Bronchial epithelial cell (primary cell): Measurements from ENCODE around the gene FOXF1. TPM values are rescaled to one million over a fixed set of nuclear protein-coding genes. Genes with fewer than 3 reads are reported as not detected.

Experiments
- DNase-seq: peaks from one replicate; pipeline ENCODE4 v3.0.0-alpha.2; 2010; ENCODE audit warnings: low read depth
- FAIRE-seq: peaks from 2 replicates; lab custom pipeline; 2011; peaks lifted over from hg19 to GRCh38; lab: Jason Lieb, UNC
- H3K27me3 ChIP-seq: 2 replicates; pipeline ENCODE4 v1.5.1; 2011; ENCODE audit warnings: low read length; ENCODE audit not compliant: control insufficient read depth, insufficient read depth
- H3K36me3 ChIP-seq: 2 replicates; pipeline ENCODE4 v1.5.1; 2011; ENCODE audit warnings: low read length; ENCODE audit not compliant: control insufficient read depth, insufficient read depth
- H3K4me3 ChIP-seq: 2 replicates; pipeline ENCODE4 v1.5.1; 2011; ENCODE audit warnings: mild to moderate bottlenecking, low read depth, low read length, control low read depth
- CTCF ChIP-seq: IDR thresholded peaks from 2 replicates; pipeline ENCODE4 v1.5.1; 2011; ENCODE audit warnings: mild to moderate bottlenecking, moderate library complexity, low read length, control low read depth, inconsistent platforms; ENCODE audit not compliant: insufficient read depth, severe bottlenecking
- total RNA-seq: library from RNA; depleted of rRNA; stranded (reverse); fragments of >200 nt; gene quantifications from 2 replicates; pipeline ENCODE4 v1.2.1, GENCODE V29; 2014

The FOXF1 gene
- total RNA-seq, 1 donor from 2014 or later, result 0.26 TPM

GRCh38 chr16:86542756-86543750 lies 32.7 kb downstream of the FOXF1 start:
- Histone ChIP-seq H3K27me3 (no peaks in the 10 kb centered on the region), H3K36me3 (peaks cover 31% of the 10 kb centered on the region), H3K4me3 (no peak overlapping the region)
- no peak for FAIRE-seq
- DNase-seq, result no peak
- no peak for TF ChIP-seq CTCF

GRCh38 chr16:86545481-86545880 lies 35.2 kb downstream of the FOXF1 start:
- H3K4me3 ChIP-seq, result no peak overlapping the region
- DNase-seq (no peak), FAIRE-seq (no peak)
- no peaks in the 10 kb centered on the region for H3K27me3 ChIP-seq
- H3K36me3 ChIP-seq, result peaks cover 22% of the 10 kb centered on the region
- TF ChIP-seq CTCF, result no peak

GRCh38 chr16:86545954-86546637 lies 35.8 kb downstream of the FOXF1 start:
- Histone ChIP-seq H3K27me3 (no peaks in the 10 kb centered on the region), H3K36me3 (peaks cover 19% of the 10 kb centered on the region), H3K4me3 (no peak overlapping the region)
- no peak for DNase-seq
- no peak for TF ChIP-seq CTCF
- FAIRE-seq, result no peak

GRCh38 chr16:86546638-86547013 lies 36.3 kb downstream of the FOXF1 start:
- no peak for DNase-seq
- H3K36me3 ChIP-seq, result peaks cover 15% of the 10 kb centered on the region
- no peak for TF ChIP-seq CTCF
- H3K27me3 ChIP-seq, result no peaks in the 10 kb centered on the region
- H3K4me3 ChIP-seq, result no peak overlapping the region
- FAIRE-seq, result no peak

- DNase-seq, result no peak
- no peak for FAIRE-seq
- TF ChIP-seq CTCF, result no peak
- Histone ChIP-seq H3K27me3 (no peaks in the 10 kb centered on the region), H3K4me3 (no peak overlapping the region), H3K36me3 (peaks cover 13% of the 10 kb centered on the region)
Observed at GRCh38 chr16:86547286-86547685, 37.0 kb downstream of the FOXF1 start.
